ENCODE measurements around the gene CREB3L4.

Gene CREB3L4

DNA sequence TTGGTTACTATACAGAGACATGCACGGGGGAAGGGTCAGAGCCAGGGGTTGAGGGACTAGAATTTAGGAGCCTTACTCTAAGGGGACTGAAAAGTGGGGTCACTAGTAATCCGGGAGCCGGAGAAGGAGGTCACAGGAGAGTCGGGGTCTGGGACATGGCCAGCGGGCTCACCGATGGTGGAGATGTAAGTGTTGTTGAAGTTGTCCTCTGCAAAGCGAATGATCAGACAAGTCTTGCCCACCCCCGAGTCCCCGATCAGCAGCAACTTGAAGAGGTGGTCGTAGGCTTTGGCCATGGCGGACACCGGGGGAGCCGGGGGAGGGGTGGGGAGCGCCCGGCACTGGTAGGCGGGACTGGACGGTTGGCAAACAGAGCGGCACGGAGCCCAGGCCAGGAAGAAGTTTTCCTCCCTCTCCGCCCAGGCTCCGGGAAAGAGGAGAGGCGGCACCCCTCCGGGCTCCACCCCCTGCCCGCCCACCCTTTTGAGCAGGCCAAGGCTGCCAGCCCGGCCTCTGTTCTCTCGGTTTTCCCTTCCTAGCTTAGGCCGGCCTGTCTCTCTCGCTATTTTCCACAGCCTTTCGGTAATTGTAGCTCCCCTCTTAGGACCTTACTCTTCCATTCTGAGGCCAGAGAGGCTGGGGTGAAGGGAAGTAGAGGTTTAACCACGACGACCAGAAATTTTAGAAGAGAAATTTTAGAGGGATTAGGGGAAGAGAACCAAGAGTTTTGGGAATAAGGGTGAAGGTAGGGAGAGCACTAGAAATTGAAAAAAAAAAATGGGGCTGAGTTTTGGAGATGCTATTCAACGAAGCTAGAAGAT lies 18.4 kb downstream of the CREB3L4 start, which contains the start of gene RAB13 (continued):
- TF ChIP-seq, protein P1, sequence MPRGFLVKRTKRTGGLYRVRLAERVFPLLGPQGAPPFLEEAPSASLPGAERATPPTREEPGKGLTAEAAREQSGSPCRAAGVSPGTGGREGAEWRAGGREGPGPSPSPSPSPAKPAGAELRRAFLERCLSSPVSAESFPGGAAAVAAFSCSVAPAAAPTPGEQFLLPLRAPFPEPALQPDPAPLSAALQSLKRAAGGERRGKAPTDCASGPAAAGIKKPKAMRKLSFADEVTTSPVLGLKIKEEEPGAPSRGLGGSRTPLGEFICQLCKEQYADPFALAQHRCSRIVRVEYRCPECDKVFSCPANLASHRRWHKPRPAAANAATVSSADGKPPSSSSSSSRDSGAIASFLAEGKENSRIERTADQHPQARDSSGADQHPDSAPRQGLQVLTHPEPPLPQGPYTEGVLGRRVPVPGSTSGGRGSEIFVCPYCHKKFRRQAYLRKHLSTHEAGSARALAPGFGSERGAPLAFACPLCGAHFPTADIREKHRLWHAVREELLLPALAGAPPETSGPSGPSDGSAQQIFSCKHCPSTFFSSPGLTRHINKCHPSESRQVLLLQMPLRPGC (tag by site-specific recombination; IDR thresholded peaks at IDR 0.05) = no peak

DNA sequence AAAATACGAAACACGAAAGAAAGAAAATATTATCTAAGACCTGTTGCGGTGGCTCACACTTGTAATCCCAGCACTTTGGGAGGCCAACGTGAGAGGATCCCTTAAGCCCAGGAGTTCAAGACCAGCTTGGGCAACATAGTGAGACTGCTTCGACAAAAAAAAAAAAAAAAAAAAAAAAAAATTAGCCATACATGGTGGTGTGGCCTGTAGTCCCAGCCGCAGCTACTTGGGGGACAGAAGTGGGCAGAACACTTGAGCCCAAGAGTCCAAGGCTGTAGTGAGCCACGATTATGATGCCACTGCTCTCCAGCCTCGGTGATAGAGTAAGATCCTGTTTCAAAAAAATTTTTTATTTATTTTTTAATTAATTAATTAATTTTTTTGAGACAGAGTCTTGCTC lies 19.9 kb downstream of the CREB3L4 start:
- H3K4me1 ChIP-seq (ENCODE audit: control insufficient read depth, insufficient read depth, low read length) = peaks cover 8% of the 10 kb centered on the region; the same call in 1 of the 2 replicates
- TF ChIP-seq GFI1B (tag by site-specific recombination; IDR thresholded peaks at IDR 0.05) = no peak
- TF ChIP-seq, protein P2, sequence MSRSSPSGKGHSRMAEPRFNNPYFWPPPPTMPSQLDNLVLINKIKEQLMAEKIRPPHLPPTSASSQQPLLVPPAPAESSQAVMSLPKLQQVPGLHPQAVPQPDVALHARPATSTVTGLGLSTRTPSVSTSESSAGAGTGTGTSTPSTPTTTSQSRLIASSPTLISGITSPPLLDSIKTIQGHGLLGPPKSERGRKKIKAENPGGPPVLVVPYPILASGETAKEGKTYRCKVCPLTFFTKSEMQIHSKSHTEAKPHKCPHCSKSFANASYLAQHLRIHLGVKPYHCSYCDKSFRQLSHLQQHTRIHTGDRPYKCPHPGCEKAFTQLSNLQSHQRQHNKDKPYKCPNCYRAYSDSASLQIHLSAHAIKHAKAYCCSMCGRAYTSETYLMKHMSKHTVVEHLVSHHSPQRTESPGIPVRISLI (tag by site-specific recombination; IDR thresholded peaks at IDR 0.05) = peak; percentile 95
- H3K27ac ChIP-seq (ENCODE audit: extremely low read depth, low read depth, low read length) = no peak overlapping the region
- H3K4me3 ChIP-seq (ENCODE audit: low read depth, low read length) = no peak overlapping the region
- POLR2A ChIA-PET = interaction anchor here (0.6 to 6.3 kb wide), 6 partner anchors 10 to 329 kb away, joined by 3 to 114 read pairs (median 8); partner anchors contain the start of genes CREB3L4, JTB and SNAPIN
- CTCF ChIA-PET = interaction anchor here (0.7 to 4.3 kb wide), 21 partner anchors 9 to 476 kb away, joined by 3 to 46 read pairs (median 10); partner anchors contain the start of genes CREB3L4, JTB, SLC27A3 and SLC39A1
- peaks cover 16 to 33% of the 10 kb centered on the region in 2 experiments for H3K36me3 ChIP-seq (ENCODE audit: control insufficient read depth in 2 of 2, insufficient read depth in 1 of 2, low read length in 2 of 2)
- no peaks in the 10 kb centered on the region for H3K9me3 ChIP-seq (ENCODE audit: control insufficient read depth, insufficient read depth, low read depth, low read length)

DNA sequence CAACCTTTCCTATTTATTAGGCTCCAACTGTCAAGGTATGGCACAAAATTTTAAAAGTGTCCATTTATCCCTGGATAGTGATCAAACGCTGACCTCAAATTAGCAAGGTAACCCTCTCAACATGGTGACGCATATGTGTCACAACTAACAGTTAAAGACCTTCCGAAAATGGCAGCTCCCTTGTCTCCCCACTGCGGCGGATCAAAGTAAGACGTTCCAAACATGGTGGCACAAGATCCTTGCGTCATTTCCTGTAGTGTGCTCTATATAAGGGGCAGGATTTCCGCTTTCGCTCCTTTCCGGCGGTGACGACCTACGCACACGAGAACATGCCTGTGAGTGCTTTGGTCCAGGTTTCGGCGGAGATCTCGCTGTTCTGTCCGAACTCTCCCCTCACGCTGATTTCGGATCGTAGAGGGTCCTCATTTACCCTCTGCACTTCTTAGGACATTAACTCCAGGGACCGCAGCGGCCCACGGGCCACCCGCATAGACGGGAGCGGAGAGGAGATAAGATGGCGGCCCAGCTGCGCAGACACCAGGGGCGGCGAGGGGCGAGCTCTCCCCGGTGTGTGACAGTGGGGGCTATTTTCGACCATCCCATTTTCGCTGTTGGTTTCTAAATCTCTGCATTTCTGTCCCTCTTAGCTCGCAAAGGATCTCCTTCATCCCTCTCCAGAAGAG lies 22.9 kb downstream of the CREB3L4 start, which contains the start of gene RPS27:
Gene RPS27 (plus strand): TSS at position 295 of the 683 bp plus-strand sequence. CDS start 35 bp downstream, at position 330.
- Histone ChIP-seq H3K4me3 (ENCODE audit: low read depth, low read length) (peak within 1 kb of the TSS; percentile 93), H3K9me3 (ENCODE audit: control insufficient read depth, insufficient read depth, low read depth, low read length) (no peaks in the 10 kb centered on the region), H3K36me3 (ENCODE audit: control insufficient read depth in 2 of 2, insufficient read depth in 1 of 2, low read length in 2 of 2) (peaks cover 34 to 44% of the 10 kb centered on the region in 2 experiments), H3K27ac (ENCODE audit: extremely low read depth, low read depth, low read length) (peak within 1 kb of the TSS; percentile 67), H3K4me1 (ENCODE audit: control insufficient read depth, insufficient read depth, low read length) (peaks cover 3% of the 10 kb centered on the region; the same call in 1 of the 2 replicates)
- ChIA-PET CTCF (interaction anchor here (0.6 to 2.1 kb wide), 4 partner anchors 32 to 194 kb away, joined by 3 to 7 read pairs (median 4); no protein-coding TSS in a partner anchor), POLR2A (interaction anchor here (0.6 to 6.3 kb wide), 66 partner anchors 8 to 638 kb away, joined by 3 to 114 read pairs (median 4); partner anchors contain the start of genes ATP8B2, CHTOP, CREB3L4 and CRTC2)
- TF ChIP-seq EGR2 (tag by site-specific recombination; IDR thresholded peaks at IDR 0.05; ENCODE audit: low read depth) (peak; percentile 69), ZNF747 (tag by site-specific recombination; IDR thresholded peaks at IDR 0.05) (no peak), ZNF529 (tag by site-specific recombination; IDR thresholded peaks at IDR 0.05; ENCODE audit: insufficient replicate concordance) (no peak), OVOL3 (tag by site-specific recombination; IDR thresholded peaks at IDR 0.05) (no peak), ZNF843 (tag by site-specific recombination; IDR thresholded peaks at IDR 0.05) (no peak; the same call in none of the 2 replicates), HOXA7 (CRISPR knock-in tag; IDR thresholded peaks at IDR 0.05; ENCODE audit: borderline replicate concordance) (no peak), ZNF623 (tag by site-specific recombination; IDR thresholded peaks at IDR 0.05) (no peak), ZNF121 (tag by site-specific recombination; IDR thresholded peaks at IDR 0.05) (peak; percentile 39; the same call in 1 of the 2 replicates), WT1 (tag by site-specific recombination; IDR thresholded peaks at IDR 0.05) (no peak), ZNF335 (tag by site-specific recombination; conservative IDR thresholded peaks at IDR 0.05) (peak; percentile 85), MYNN (tag by site-specific recombination; IDR thresholded peaks at IDR 0.05; ENCODE audit: borderline replicate concordance) (no peak), ZNF146 (tag by site-specific recombination; IDR thresholded peaks at IDR 0.05) (peak; percentile 20; the same call in 1 of the 2 replicates), ZNF664 (tag by site-specific recombination; IDR thresholded peaks at IDR 0.05) (no peak), ZNF785 (tag by site-specific recombination; IDR thresholded peaks at IDR 0.05) (no peak), PRDM1 (tag by site-specific recombination; IDR thresholded peaks at IDR 0.05) (peak; percentile 39; the same call in 1 of the 2 replicates), ZIC2 (tag by site-specific recombination; IDR thresholded peaks at IDR 0.05) (no peak), SCRT1 (tag by site-specific recombination; IDR thresholded peaks at IDR 0.05; ENCODE audit: borderline replicate concordance) (no peak)
- TF ChIP-seq, protein P3, sequence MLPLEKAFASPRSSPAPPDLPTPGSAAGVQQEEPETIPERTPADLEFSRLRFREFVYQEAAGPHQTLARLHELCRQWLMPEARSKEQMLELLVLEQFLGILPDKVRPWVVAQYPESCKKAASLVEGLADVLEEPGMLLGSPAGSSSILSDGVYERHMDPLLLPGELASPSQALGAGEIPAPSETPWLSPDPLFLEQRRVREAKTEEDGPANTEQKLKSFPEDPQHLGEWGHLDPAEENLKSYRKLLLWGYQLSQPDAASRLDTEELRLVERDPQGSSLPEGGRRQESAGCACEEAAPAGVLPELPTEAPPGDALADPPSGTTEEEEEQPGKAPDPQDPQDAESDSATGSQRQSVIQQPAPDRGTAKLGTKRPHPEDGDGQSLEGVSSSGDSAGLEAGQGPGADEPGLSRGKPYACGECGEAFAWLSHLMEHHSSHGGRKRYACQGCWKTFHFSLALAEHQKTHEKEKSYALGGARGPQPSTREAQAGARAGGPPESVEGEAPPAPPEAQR (tag by site-specific recombination; IDR thresholded peaks at IDR 0.05) = 0 out of 2 replicates have a peak, but pooled peaks have one; percentile 29
- TF ChIP-seq, protein P4, sequence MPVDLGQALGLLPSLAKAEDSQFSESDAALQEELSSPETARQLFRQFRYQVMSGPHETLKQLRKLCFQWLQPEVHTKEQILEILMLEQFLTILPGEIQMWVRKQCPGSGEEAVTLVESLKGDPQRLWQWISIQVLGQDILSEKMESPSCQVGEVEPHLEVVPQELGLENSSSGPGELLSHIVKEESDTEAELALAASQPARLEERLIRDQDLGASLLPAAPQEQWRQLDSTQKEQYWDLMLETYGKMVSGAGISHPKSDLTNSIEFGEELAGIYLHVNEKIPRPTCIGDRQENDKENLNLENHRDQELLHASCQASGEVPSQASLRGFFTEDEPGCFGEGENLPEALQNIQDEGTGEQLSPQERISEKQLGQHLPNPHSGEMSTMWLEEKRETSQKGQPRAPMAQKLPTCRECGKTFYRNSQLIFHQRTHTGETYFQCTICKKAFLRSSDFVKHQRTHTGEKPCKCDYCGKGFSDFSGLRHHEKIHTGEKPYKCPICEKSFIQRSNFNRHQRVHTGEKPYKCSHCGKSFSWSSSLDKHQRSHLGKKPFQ (tag by site-specific recombination; IDR thresholded peaks at IDR 0.05) = 0 out of 2 replicates have a peak, but pooled peaks have one; percentile 30
- TF ChIP-seq, protein P5, sequence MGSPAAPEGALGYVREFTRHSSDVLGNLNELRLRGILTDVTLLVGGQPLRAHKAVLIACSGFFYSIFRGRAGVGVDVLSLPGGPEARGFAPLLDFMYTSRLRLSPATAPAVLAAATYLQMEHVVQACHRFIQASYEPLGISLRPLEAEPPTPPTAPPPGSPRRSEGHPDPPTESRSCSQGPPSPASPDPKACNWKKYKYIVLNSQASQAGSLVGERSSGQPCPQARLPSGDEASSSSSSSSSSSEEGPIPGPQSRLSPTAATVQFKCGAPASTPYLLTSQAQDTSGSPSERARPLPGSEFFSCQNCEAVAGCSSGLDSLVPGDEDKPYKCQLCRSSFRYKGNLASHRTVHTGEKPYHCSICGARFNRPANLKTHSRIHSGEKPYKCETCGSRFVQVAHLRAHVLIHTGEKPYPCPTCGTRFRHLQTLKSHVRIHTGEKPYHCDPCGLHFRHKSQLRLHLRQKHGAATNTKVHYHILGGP (tag by site-specific recombination; IDR thresholded peaks at IDR 0.05) = no peak

Data from HEK293 (cell line).